Transverse colon (tissue), 4 donors: ENCODE results near the gene BICDL2. TPM values are rescaled to one million over a fixed set of nuclear protein-coding genes. Genes with fewer than 3 reads are reported as not detected.

Experiments
- DNase-seq: peaks from one replicate; pipeline ENCODE4 v3.0.0-alpha.2; 2019
- H3K27ac ChIP-seq, 4 donors: fragments of 200-600 bp; sonication (generic); 2 replicates each; pipeline ENCODE4 v1.5.1; 2016 to 2018; ENCODE audit warnings: inconsistent platforms in 4 of 4
- H3K27me3 ChIP-seq: fragments of 200-600 bp; sonication (generic); 2 replicates; pipeline ENCODE4 v1.5.1; 2017; ENCODE audit warnings: inconsistent platforms
- H3K36me3 ChIP-seq, 4 donors: fragments of 200-600 bp; sonication (generic); 2 replicates each; pipeline ENCODE4 v1.5.1; 2017 to 2019; ENCODE audit warnings: inconsistent platforms in 4 of 4
- H3K4me1 ChIP-seq, 4 donors: fragments of 200-600 bp; sonication (generic); 2 replicates each; pipeline ENCODE4 v1.5.1; 2017 to 2020; ENCODE audit warnings: inconsistent platforms in 4 of 4
- H3K4me3 ChIP-seq, 4 donors: fragments of 200-600 bp; sonication (generic); 1 replicate in 1 of 4; 2 replicates in 3 of 4; pipeline versions ENCODE4 v1.5.1 to v1.6.1; 2017 to 2019; ENCODE audit warnings: inconsistent platforms in 4 of 4
- H3K9me3 ChIP-seq, 2 donors: fragments of 200-600 bp; sonication (generic); 2 replicates each; pipeline ENCODE4 v1.5.1; 2017 to 2019; ENCODE audit warnings: inconsistent platforms in 2 of 2
- EP300 ChIP-seq: sonication (generic); formaldehyde crosslinking; IDR thresholded peaks from one replicate; pipeline ENCODE4 v1.6.1; 2017; ENCODE audit warnings: antibody characterized with exemption, low read depth
- POLR2A ChIP-seq: fragments of 450-650 bp; IDR thresholded peaks from one replicate; pipeline ENCODE4 v1.6.1; 2016; ENCODE audit warnings: antibody characterized with exemption, mild to moderate bottlenecking, moderate library complexity
- POLR2AphosphoS5 ChIP-seq, 3 donors: sonication (generic); formaldehyde crosslinking; IDR thresholded peaks; one replicate each; pipeline ENCODE4 v1.6.1; 2016; ENCODE audit warnings: antibody characterized with exemption in 3 of 3
- WGBS, 2 donors: methylation state at CpG; one replicate each; pipeline ENCODE4 v1.1.5; 2018; ENCODE audit warnings: low coverage in 1 of 2; 5-methylcytosine and 5-hydroxymethylcytosine counted together
- in situ Hi-C, 4 donors: fragments of 200-750 bp; cut with MboI; loops; one replicate each; pipeline versions ENCODE4 v1.15.0 to v1.15.1; 2017; ENCODE audit warnings: low sequenced_read_pairs in 3 of 4, low pct_ligation_motif_present in 1 of 4, low pct_unique_long_range_greater_than_20kb in 1 of 4
- intact Hi-C: fragments of 100-400 bp; cut with DNase I; formaldehyde crosslinking; loops from one replicate; pipeline ENCODE4 v1.15.1; 2023; ENCODE audit warnings: low total_unique reads
- total RNA-seq, 4 donors: library from RNA; depleted of rRNA; stranded (reverse); fragments of >200 nt; gene quantifications; one replicate each; pipeline ENCODE4 v1.1.0, GENCODE V29; 2016
- TF ChIP-seq, protein P1 (sequence below), 5 experiments: fragments of 200-600 bp in 3 of 5; fragments of 450-650 bp in 2 of 5; sonication (generic) in 3 of 5; IDR thresholded peaks; 1 replicate in 2 of 5; 2 replicates in 3 of 5; pipeline ENCODE4 v1.5.1; 2016 to 2017; ENCODE audit warnings: antibody characterized with exemption in 5 of 5, inconsistent platforms in 3 of 5, mild to moderate bottlenecking in 2 of 5, moderate library complexity in 1 of 5

Gene BICDL2
- total RNA-seq, 4 donors from 2014 or later: 123 to 357 (median 167) TPM

- Histone ChIP-seq H3K4me1 (peaks cover 0 to under 1% (median under 1%) of the 10 kb centered on the region in 4 donors), H3K27ac (no peak overlapping the region), H3K27me3 (peaks cover 4% of the 10 kb centered on the region), H3K9me3 (no peaks in the 10 kb centered on the region), H3K4me3 (no peak overlapping the region), H3K36me3 (no peaks in the 10 kb centered on the region)
- TF ChIP-seq POLR2AphosphoS5 (IDR thresholded peaks at IDR 0.05): no peak
- TF ChIP-seq, protein P1, sequence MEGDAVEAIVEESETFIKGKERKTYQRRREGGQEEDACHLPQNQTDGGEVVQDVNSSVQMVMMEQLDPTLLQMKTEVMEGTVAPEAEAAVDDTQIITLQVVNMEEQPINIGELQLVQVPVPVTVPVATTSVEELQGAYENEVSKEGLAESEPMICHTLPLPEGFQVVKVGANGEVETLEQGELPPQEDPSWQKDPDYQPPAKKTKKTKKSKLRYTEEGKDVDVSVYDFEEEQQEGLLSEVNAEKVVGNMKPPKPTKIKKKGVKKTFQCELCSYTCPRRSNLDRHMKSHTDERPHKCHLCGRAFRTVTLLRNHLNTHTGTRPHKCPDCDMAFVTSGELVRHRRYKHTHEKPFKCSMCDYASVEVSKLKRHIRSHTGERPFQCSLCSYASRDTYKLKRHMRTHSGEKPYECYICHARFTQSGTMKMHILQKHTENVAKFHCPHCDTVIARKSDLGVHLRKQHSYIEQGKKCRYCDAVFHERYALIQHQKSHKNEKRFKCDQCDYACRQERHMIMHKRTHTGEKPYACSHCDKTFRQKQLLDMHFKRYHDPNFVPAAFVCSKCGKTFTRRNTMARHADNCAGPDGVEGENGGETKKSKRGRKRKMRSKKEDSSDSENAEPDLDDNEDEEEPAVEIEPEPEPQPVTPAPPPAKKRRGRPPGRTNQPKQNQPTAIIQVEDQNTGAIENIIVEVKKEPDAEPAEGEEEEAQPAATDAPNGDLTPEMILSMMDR (IDR thresholded peaks at IDR 0.05): no peak
- no peak for TF ChIP-seq EP300
- TF ChIP-seq POLR2A: no peak
- 79 to 84% methylated on average over 7 to 10 of the region's 13 CpGs for WGBS, 2 donors
- intact Hi-C loops (no loop called here), in situ Hi-C loops (no loop called here)
- no peak for DNase-seq
Observed at GRCh38 chr16:2996298-2996697, 40.4 kb downstream of the BICDL2 start.

DNA sequence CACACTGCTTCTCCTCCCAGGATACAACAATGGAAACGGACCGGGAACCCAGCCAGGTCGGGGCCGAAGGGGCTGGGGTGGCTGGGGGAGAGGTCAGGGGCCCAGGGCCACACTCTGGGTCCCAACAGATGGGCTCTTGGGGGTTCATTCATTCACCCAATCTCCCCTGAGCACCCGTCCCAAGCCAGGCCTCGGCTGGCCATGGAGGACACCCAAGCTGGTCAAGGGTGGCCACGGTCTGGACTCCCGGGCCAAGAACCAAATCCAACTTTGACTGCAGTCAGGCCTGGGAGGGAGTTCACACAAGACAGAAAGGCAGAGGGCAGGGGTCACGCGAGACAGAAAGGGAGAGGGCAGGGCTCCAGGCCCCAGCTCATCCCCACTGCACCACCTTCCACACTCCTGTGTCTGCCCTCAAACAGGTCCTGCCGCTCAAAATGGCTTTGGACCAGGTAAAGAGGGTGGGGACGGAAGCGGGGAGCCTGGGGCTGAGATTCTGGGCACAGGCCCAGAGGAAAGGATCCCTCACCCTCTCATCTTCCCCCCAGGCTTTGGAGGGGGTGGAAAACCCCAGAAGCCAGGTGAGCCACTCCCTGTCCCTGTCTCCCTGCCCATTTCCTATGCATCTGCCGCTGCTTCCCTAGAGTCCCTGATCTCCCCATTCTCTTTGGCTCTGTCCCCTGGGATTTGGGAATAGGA lies 44.2 kb downstream of the BICDL2 start:
- in situ Hi-C loops: no loop called here
- intact Hi-C loops: no loop called here
- Histone ChIP-seq H3K9me3 (no peaks in the 10 kb centered on the region), H3K36me3 (no peaks in the 10 kb centered on the region), H3K27me3 (peaks cover 5% of the 10 kb centered on the region), H3K4me3 (no peak overlapping the region), H3K27ac (no peak overlapping the region), H3K4me1 (peaks cover 0 to 8% (median 3%) of the 10 kb centered on the region in 4 donors)
- 88% methylated on average over 14 of the region's 14 CpGs; no CpG with 5 or more reads in 1 of the 2 donors for WGBS, 2 donors
- no peak for TF ChIP-seq POLR2AphosphoS5 (IDR thresholded peaks at IDR 0.05)
- TF ChIP-seq, protein P1 (IDR thresholded peaks at IDR 0.05): no peak
- no peak for TF ChIP-seq EP300
- TF ChIP-seq POLR2A: no peak
- DNase-seq: no peak

- H3K36me3 ChIP-seq: no peaks in the 10 kb centered on the region
- TF ChIP-seq, protein P1 (IDR thresholded peaks at IDR 0.05): no peak
- no peak for TF ChIP-seq POLR2A
- no peak for TF ChIP-seq POLR2AphosphoS5 (IDR thresholded peaks at IDR 0.05)
- TF ChIP-seq EP300: no peak
- in situ Hi-C loops (no loop called here), intact Hi-C loops (no loop called here)
- H3K27ac ChIP-seq: no peak overlapping the region
- no peak for DNase-seq
- 83% methylated on average over 11 of the region's 12 CpGs; no CpG with 5 or more reads in 1 of the 2 donors for WGBS, 2 donors
- no peak overlapping the region for H3K4me3 ChIP-seq
- no peaks in the 10 kb centered on the region for H3K9me3 ChIP-seq
- peaks cover 5% of the 10 kb centered on the region for H3K27me3 ChIP-seq
- peaks cover 0 to 8% (median 3%) of the 10 kb centered on the region in 4 donors for H3K4me1 ChIP-seq
Observed at GRCh38 chr16:2991566-2992261, 45.0 kb downstream of the BICDL2 start.

DNA sequence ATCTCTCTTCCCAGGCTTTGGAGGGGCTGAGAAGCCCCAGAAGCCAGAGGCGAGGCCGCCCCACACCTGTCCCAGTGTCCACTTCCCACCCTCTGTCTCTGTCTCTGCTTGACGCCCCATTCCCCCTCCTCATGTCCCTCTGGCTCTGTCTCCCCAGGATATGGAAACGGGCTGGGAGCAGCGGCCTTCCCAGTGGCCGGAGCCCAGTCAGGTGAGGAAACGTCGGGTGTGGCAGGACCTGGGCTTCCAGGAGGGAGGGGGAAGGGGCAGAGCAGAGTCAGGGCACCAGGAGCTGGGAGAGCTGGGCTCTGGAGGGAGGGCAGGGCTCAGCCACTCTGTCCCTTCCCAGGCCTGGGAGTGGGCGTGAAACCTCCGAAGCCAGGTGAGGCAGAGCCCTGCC lies 45.9 kb downstream of the BICDL2 start:
- 45% methylated on average over 9 of the region's 10 CpGs; no CpG with 5 or more reads in 1 of the 2 donors for WGBS, 2 donors
- in situ Hi-C loops (no loop called here), intact Hi-C loops (no loop called here)
- H3K9me3 ChIP-seq: no peaks in the 10 kb centered on the region
- DNase-seq: no peak
- TF ChIP-seq POLR2A (no peak), POLR2AphosphoS5 (IDR thresholded peaks at IDR 0.05) (no peak), EP300 (no peak)
- TF ChIP-seq, protein P1 (IDR thresholded peaks at IDR 0.05): no peak
- H3K4me1 ChIP-seq: peaks cover 0 to 8% (median 3%) of the 10 kb centered on the region in 4 donors
- H3K27ac ChIP-seq: no peak overlapping the region
- no peaks in the 10 kb centered on the region for H3K36me3 ChIP-seq
- no peak overlapping the region for H3K4me3 ChIP-seq
- H3K27me3 ChIP-seq: peaks cover 5% of the 10 kb centered on the region
